Mesothelial cell of epicardium (in vitro differentiated cells): Measurements from ENCODE around the gene SIAH3. TPM values are rescaled to one million over a fixed set of nuclear protein-coding genes. Genes with fewer than 3 reads are reported as not detected.

Experiments
- DNase-seq, 2 experiments: peaks; one replicate each; pipeline ENCODE4 v3.0.0; 2021; ENCODE audit warnings: low spot score in 2 of 2; ENCODE audit not compliant: unreplicated experiment in 2 of 2
- H3K27ac Mint-ChIP-seq: 2 replicates; pipeline ENCODE4 v1.8.0; 2021; ENCODE audit warnings: mixed read lengths
- H3K27me3 Mint-ChIP-seq: 2 replicates; pipeline ENCODE4 v1.8.0; 2021; ENCODE audit warnings: low read depth, mixed read lengths
- H3K36me3 Mint-ChIP-seq: 2 replicates; pipeline ENCODE4 v1.8.0; 2021; ENCODE audit warnings: mixed read lengths
- H3K4me1 Mint-ChIP-seq: 2 replicates; pipeline ENCODE4 v1.8.0; 2021; ENCODE audit warnings: mixed read lengths
- H3K4me3 Mint-ChIP-seq: 2 replicates; pipeline ENCODE4 v1.8.0; 2021; ENCODE audit warnings: mild to moderate bottlenecking, moderate library complexity, mixed read lengths
- H3K9me3 Mint-ChIP-seq: 2 replicates; pipeline ENCODE4 v1.8.0; 2021; ENCODE audit warnings: mixed read lengths
- CTCF ChIP-seq: fragments of 200-600 bp; sonication (generic); IDR thresholded peaks from one replicate; pipeline ENCODE4 v1.5.0; 2021; ENCODE audit warnings: antibody characterized with exemption; ENCODE audit not compliant: unreplicated experiment
- total RNA-seq: library from RNA; stranded (reverse); gene quantifications from 3 replicates; pipeline ENCODE4 v1.2.1, GENCODE V29; 2021

SIAH3 gene
- total RNA-seq, 1 donor from 2014 or later, result 0.42 TPM

DNA sequence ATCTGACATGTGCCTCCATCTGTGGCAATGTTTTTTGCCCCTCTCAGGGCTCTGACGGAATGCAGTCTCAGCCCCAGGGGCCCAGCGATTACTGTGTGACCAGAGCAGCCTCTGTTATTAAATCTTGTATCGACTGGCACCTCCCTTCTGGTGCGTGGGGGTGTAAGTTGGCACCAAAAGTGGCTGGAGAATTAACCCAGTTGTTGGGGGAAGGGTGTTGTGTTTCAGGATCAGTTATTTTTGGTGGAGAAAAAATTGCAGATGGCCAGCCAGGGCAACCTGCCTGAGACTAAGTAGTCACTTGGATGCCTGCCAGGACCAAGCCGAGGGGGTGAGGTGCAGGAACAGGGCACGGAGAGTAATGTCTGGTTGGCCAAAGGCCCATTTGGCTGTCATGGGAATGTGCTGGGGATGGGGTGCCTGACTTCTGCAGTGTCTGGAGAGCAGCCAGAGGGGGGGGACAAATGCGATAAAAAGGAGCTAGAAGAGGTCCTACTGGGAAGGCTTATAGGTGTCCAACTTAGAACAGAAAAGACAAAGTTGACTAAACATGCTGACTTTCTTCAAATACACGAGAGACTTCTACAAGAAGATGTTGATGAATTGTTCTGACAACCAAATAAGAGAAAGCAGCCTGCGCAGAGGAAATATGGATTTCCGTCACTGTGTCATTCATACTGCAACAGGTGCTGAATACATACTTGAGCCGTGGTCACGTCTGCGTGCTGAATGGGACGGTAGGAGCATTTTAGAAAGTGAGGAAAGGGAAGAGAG is 69.8 kb downstream of the SIAH3 start:
- Mint-ChIP-seq H3K4me1 (peaks cover 25% of the 10 kb centered on the region), H3K9me3 (no peaks in the 10 kb centered on the region), H3K36me3 (no peaks in the 10 kb centered on the region), H3K27me3 (peaks cover 7% of the 10 kb centered on the region), H3K4me3 (no peak overlapping the region), H3K27ac (no peak overlapping the region)
- peak in 1 of 2 experiments; percentile 46 for DNase-seq
- no peak for TF ChIP-seq CTCF

DNA sequence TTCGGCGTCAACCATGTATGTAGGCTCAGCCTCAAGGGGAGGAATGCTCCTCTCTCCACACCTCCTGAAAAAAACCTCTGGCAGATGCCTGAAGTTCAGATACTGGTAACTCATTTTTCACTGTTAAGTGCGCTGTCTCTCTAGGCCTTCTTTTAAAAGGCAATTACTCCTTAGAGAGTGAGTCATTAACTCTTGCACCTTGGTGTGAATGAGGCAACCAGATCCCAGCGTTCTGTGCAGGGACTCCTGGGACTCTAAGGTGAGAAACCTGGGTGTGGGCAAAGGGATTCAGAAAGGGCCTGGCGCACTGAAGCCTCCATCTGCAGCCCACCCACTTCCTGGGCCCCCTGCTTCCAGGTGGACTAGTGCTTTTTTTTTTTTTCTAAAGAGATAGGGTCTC is 71.7 kb downstream of the SIAH3 start:
- DNase-seq, result no peak
- peaks cover 15% of the 10 kb centered on the region for H3K27me3 Mint-ChIP-seq
- peaks cover 23% of the 10 kb centered on the region for H3K4me1 Mint-ChIP-seq
- no peak for TF ChIP-seq CTCF
- H3K9me3 Mint-ChIP-seq, result no peaks in the 10 kb centered on the region
- H3K4me3 Mint-ChIP-seq, result no peak overlapping the region
- H3K36me3 Mint-ChIP-seq, result no peaks in the 10 kb centered on the region
- H3K27ac Mint-ChIP-seq, result no peak overlapping the region

DNA sequence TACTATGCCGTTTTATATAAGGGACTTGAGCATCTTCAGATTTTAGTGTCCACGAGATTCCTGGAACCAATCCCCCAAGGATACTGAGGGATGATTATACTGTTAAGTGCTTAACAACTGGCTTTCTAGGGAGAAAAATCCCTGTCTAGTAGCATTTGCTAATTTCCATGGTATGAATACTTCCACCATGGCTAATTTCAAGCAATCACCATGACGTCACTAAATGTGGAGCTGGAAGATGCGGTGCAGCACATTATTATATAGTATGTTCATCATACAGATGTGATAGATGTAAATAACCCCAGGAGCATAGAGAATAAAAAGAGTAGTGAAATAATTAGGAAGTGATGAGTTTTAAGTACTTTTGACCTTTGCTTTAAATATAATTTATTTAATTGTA is 72.7 kb downstream of the SIAH3 start:
- Mint-ChIP-seq H3K4me1 (peaks cover 23% of the 10 kb centered on the region), H3K27me3 (peaks cover 18% of the 10 kb centered on the region), H3K9me3 (no peaks in the 10 kb centered on the region), H3K36me3 (no peaks in the 10 kb centered on the region), H3K27ac (no peak overlapping the region), H3K4me3 (no peak overlapping the region)
- no peak for DNase-seq
- TF ChIP-seq CTCF, result no peak

- H3K27me3 Mint-ChIP-seq, result peaks cover 18% of the 10 kb centered on the region
- no peak for TF ChIP-seq CTCF
- no peak for DNase-seq
- no peak overlapping the region for H3K27ac Mint-ChIP-seq
- H3K4me3 Mint-ChIP-seq, result no peak overlapping the region
- H3K36me3 Mint-ChIP-seq, result no peaks in the 10 kb centered on the region
- H3K9me3 Mint-ChIP-seq, result no peaks in the 10 kb centered on the region
- peaks cover 19% of the 10 kb centered on the region for H3K4me1 Mint-ChIP-seq
Measured at GRCh38 chr13:45776748-45777147, 74.8 kb downstream of the SIAH3 start.

- no peak overlapping the region for H3K4me3 Mint-ChIP-seq
- no peak for DNase-seq
- H3K9me3 Mint-ChIP-seq, result peaks cover 9% of the 10 kb centered on the region
- no peak for TF ChIP-seq CTCF
- no peak overlapping the region for H3K27ac Mint-ChIP-seq
- peaks cover 27% of the 10 kb centered on the region for H3K27me3 Mint-ChIP-seq
- no peaks in the 10 kb centered on the region for H3K36me3 Mint-ChIP-seq
- peaks cover 11% of the 10 kb centered on the region for H3K4me1 Mint-ChIP-seq
Measured at GRCh38 chr13:45775401-45775963, 76.1 kb downstream of the SIAH3 start.
